Neural cell (in vitro differentiated cells): Measurements from ENCODE around the gene SLC10A7. TPM values are rescaled to one million over a fixed set of nuclear protein-coding genes. Genes with fewer than 3 reads are reported as not detected.

Source experiments
- H2AFZ ChIP-seq: fragments of 200-600, 300-800 bp; sonication (generic), shearing (Covaris generic); 2 replicates; pipeline ENCODE4 v1.6.0; 2014; ENCODE audit warnings: low read depth, mild to moderate bottlenecking, antibody characterized with exemption, low read length, moderate library complexity
- H3F3A ChIP-seq: fragments of 200-600 bp; shearing (Covaris generic); 2 replicates; pipeline ENCODE4 v1.6.1; 2016; ENCODE audit warnings: mild to moderate bottlenecking, moderate library complexity, mixed read lengths, antibody characterized with exemption, low read length; ENCODE audit not compliant: insufficient read depth, poor library complexity, severe bottlenecking
- H3K27ac ChIP-seq: fragments of 200-600, 300-800 bp; sonication (generic), shearing (Covaris generic); 2 replicates; pipeline ENCODE4 v1.5.1; 2014; ENCODE audit warnings: mild to moderate bottlenecking, low read length, moderate library complexity
- H3K27me3 ChIP-seq: fragments of 300-800, 200-600 bp; sonication (generic), shearing (Covaris generic); 2 replicates; pipeline ENCODE4 v1.6.0; 2014; ENCODE audit warnings: mild to moderate bottlenecking, low read depth, low read length, moderate library complexity; ENCODE audit not compliant: insufficient read depth
- H3K36me3 ChIP-seq: fragments of 300-800, 200-600 bp; sonication (generic), shearing (Covaris generic); 2 replicates; pipeline ENCODE4 v1.5.1; 2014; ENCODE audit warnings: mild to moderate bottlenecking, antibody characterized with exemption, low read length, moderate library complexity; ENCODE audit not compliant: insufficient read depth
- H3K4me2 ChIP-seq: fragments of 300-800, 200-600 bp; sonication (generic), shearing (Covaris generic); 2 replicates; pipeline ENCODE4 v1.6.0; 2014; ENCODE audit warnings: mild to moderate bottlenecking, low read length
- H3K4me3 ChIP-seq: fragments of 300-800, 200-600 bp; sonication (generic), shearing (Covaris generic); 2 replicates; pipeline ENCODE4 v1.5.1; 2014; ENCODE audit warnings: mild to moderate bottlenecking, low read length, moderate library complexity
- H3K79me2 ChIP-seq: fragments of 200-600 bp; shearing (Covaris generic); replicated peaks from 2 replicates; pipeline ENCODE4 v1.6.0; 2014; ENCODE audit warnings: mild to moderate bottlenecking, low read length, moderate library complexity; ENCODE audit not compliant: insufficient read depth
- H3K9ac ChIP-seq: fragments of 300-800, 200-600 bp; sonication (generic), shearing (Covaris generic); 2 replicates; pipeline ENCODE4 v1.6.1; 2016; ENCODE audit warnings: mild to moderate bottlenecking, low read length, mixed read lengths
- H3K9me2 ChIP-seq: fragments of 200-600 bp; shearing (Covaris generic); 2 replicates; pipeline ENCODE4 v1.6.1; 2016; ENCODE audit warnings: mild to moderate bottlenecking, low read length, mixed read lengths; ENCODE audit not compliant: insufficient read depth
- H3K9me3 ChIP-seq: fragments of 200-600, 300-800 bp; sonication (generic), shearing (Covaris generic); 2 replicates; pipeline ENCODE4 v1.6.1; 2016; ENCODE audit warnings: mild to moderate bottlenecking, mixed run types, low read length, moderate library complexity, mixed read lengths
- H4K20me1 ChIP-seq: fragments of 200-600 bp; shearing (Covaris generic); 2 replicates; pipeline ENCODE4 v1.6.1; 2016; ENCODE audit warnings: mild to moderate bottlenecking, mixed run types; ENCODE audit not compliant: insufficient read depth
- EP300 ChIP-seq: fragments of 450-650 bp; conservative IDR thresholded peaks from 2 replicates; pipeline ENCODE4 v1.6.1; 2014; ENCODE audit warnings: antibody characterized with exemption, mild to moderate bottlenecking, moderate library complexity; ENCODE audit not compliant: poor library complexity, severe bottlenecking
- EZH2 ChIP-seq: fragments of 200-600, 300-800 bp; shearing (Covaris generic), sonication (generic); IDR thresholded peaks from 2 replicates; pipeline ENCODE4 v1.6.1; 2014; ENCODE audit warnings: antibody characterized with exemption, low read length, borderline replicate concordance, mild to moderate bottlenecking; ENCODE audit not compliant: insufficient read depth, poor library complexity, severe bottlenecking
- MXI1 ChIP-seq: fragments of 450-650 bp; conservative IDR thresholded peaks from 2 replicates; pipeline ENCODE4 v1.6.1; 2014; ENCODE audit warnings: antibody characterized with exemption, mild to moderate bottlenecking; ENCODE audit not compliant: poor library complexity, severe bottlenecking
- POLR2AphosphoS5 ChIP-seq: IDR thresholded peaks from 2 replicates; pipeline ENCODE4 v1.6.1; 2012
- RAD21 ChIP-seq: fragments of 450-650 bp; conservative IDR thresholded peaks from 2 replicates; pipeline ENCODE4 v1.6.1; 2014; ENCODE audit warnings: antibody characterized with exemption, mild to moderate bottlenecking, moderate library complexity
- REST ChIP-seq: IDR thresholded peaks from 2 replicates; pipeline ENCODE4 v1.6.1; 2012; ENCODE audit warnings: borderline replicate concordance
- SMC3 ChIP-seq: fragments of 450-650 bp; conservative IDR thresholded peaks from 2 replicates; pipeline ENCODE4 v1.6.1; 2014; ENCODE audit warnings: antibody characterized with exemption, mild to moderate bottlenecking, moderate library complexity; ENCODE audit not compliant: poor library complexity
- TAF1 ChIP-seq: IDR thresholded peaks from 2 replicates; pipeline ENCODE4 v1.6.1; 2012; ENCODE audit warnings: low read depth
- polyA plus RNA-seq: library from polyadenylated mRNA; depleted of rRNA; stranded (reverse); fragments of >200 nt; gene quantifications from 2 replicates; pipeline ENCODE4 v1.2.3, GENCODE V29; 2014
- TF ChIP-seq, protein P1 (sequence below): fragments of 450-650 bp; IDR thresholded peaks from 2 replicates; pipeline ENCODE4 v1.5.1; 2014; ENCODE audit warnings: antibody characterized with exemption, mild to moderate bottlenecking, moderate library complexity; ENCODE audit not compliant: poor library complexity, severe bottlenecking

Gene SLC10A7
- polyA plus RNA-seq, 1 donor from 2014 or later, result 5.5 TPM

GRCh38 chr4:146520896-146521540, 722 bp downstream of the SLC10A7 start:
- Histone ChIP-seq H3K4me3 (peak overlapping the region; percentile 93), H3K27ac (peak overlapping the region; percentile 89), H3K9me3 (no peaks in the 10 kb centered on the region), H3K36me3 (no peaks in the 10 kb centered on the region), H4K20me1 (no peaks in the 10 kb centered on the region), H2AFZ (peak overlapping the region; percentile 98), H3K9ac (peak overlapping the region; percentile 97), H3K4me2 (peak overlapping the region; percentile 90), H3K27me3 (no peaks in the 10 kb centered on the region), H3K9me2 (no peaks in the 10 kb centered on the region), H3K79me2 (peaks cover 21% of the 10 kb centered on the region), H3F3A (no peaks in the 10 kb centered on the region)
- no peak for TF ChIP-seq RAD21
- peak; percentile 16 for TF ChIP-seq MXI1
- no peak for TF ChIP-seq EP300

DNA sequence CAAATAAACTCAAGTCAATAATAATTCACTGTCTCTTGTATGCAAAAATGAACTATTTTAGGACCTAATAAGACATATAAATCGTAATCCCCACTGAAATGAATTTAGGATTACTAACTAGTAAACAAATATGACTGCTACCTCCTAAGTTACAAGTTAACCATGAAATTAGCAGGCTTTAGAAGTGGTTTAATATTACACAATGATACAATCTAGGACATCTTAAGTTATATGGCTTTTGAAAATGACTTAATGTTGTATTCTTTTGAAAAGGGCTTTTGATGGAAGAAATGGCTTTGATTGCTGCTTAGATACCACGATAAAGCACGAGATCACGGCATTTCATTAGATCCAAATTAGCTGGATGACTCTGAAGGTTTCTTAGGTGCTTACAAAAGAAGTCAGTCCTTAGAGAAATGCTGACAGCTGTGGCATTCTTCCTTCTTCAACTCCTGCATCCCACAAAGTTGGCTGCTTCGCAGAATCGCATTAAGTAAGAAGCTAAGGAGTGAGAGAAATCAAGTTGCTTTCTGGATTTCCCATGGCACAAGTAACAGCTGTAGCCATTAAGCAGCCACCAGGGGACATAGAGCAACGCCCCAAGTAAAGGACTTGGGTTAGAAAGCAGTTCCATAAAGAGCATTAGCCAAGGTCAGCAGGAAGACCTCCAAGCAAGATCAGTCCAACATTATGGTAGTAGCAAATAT, 6.9 kb downstream of the SLC10A7 start:
- no peak overlapping the region for H3K9ac ChIP-seq
- TF ChIP-seq, protein P1, sequence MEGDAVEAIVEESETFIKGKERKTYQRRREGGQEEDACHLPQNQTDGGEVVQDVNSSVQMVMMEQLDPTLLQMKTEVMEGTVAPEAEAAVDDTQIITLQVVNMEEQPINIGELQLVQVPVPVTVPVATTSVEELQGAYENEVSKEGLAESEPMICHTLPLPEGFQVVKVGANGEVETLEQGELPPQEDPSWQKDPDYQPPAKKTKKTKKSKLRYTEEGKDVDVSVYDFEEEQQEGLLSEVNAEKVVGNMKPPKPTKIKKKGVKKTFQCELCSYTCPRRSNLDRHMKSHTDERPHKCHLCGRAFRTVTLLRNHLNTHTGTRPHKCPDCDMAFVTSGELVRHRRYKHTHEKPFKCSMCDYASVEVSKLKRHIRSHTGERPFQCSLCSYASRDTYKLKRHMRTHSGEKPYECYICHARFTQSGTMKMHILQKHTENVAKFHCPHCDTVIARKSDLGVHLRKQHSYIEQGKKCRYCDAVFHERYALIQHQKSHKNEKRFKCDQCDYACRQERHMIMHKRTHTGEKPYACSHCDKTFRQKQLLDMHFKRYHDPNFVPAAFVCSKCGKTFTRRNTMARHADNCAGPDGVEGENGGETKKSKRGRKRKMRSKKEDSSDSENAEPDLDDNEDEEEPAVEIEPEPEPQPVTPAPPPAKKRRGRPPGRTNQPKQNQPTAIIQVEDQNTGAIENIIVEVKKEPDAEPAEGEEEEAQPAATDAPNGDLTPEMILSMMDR, result no peak
- TF ChIP-seq MXI1 (no peak), EP300 (no peak), RAD21 (no peak), POLR2AphosphoS5 (no peak)
- no peak overlapping the region for H2AFZ ChIP-seq
- H3K4me2 ChIP-seq, result no peak overlapping the region
- no peaks in the 10 kb centered on the region for H3K27me3 ChIP-seq
- no peak overlapping the region for H3K4me3 ChIP-seq
- H3K9me3 ChIP-seq, result no peaks in the 10 kb centered on the region
- H3K79me2 ChIP-seq, result peaks cover 15% of the 10 kb centered on the region
- H3K36me3 ChIP-seq, result no peaks in the 10 kb centered on the region
- H4K20me1 ChIP-seq, result no peaks in the 10 kb centered on the region
- no peaks in the 10 kb centered on the region for H3F3A ChIP-seq
- H3K27ac ChIP-seq, result no peak overlapping the region
- H3K9me2 ChIP-seq, result no peaks in the 10 kb centered on the region

- Histone ChIP-seq H3K27ac (no peak overlapping the region), H3K4me3 (no peak overlapping the region), H3F3A (no peaks in the 10 kb centered on the region), H3K27me3 (no peaks in the 10 kb centered on the region), H2AFZ (no peak overlapping the region), H3K9me2 (no peaks in the 10 kb centered on the region), H3K9me3 (no peaks in the 10 kb centered on the region), H3K4me2 (no peak overlapping the region), H4K20me1 (no peaks in the 10 kb centered on the region), H3K36me3 (no peaks in the 10 kb centered on the region), H3K9ac (no peak overlapping the region), H3K79me2 (peaks cover 8% of the 10 kb centered on the region)
- TF ChIP-seq MXI1 (no peak), RAD21 (no peak), EZH2 (no peak), SMC3 (no peak), EP300 (no peak), REST (no peak), POLR2AphosphoS5 (no peak), TAF1 (no peak)
- TF ChIP-seq, protein P1, result no peak
Measured at GRCh38 chr4:146513548-146513947, 8.2 kb downstream of the SLC10A7 start.
